GM12874 (cell line): ENCODE results near the gene ATP2C2.

Source experiments
- TF ChIP-seq, protein P1 (sequence below): IDR thresholded peaks from 2 replicates; pipeline ENCODE4 v1.5.1; 2011; ENCODE audit warnings: low read depth, mild to moderate bottlenecking, control low read depth, low read length, moderate library complexity; ENCODE audit not compliant: insufficient read depth

ATP2C2 gene

DNA sequence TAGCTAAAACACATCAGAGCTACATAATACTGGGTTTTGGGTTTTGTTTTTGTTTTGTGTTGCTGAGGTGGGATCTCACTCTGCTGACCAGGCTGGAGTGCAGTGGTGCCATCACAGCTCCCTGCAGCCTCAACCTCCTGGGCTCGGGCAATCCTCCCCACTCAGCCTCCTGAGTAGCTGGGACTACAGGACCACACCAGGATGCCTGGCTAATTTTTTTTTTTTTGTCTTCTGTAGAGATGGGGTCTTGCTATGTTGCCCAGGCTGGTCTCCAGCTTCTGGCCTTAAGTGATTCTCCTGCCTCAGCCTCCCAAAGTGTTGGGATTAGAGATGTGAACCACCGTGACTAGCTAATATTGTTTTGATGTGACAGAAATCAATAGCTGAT, 129.9 kb downstream of the ATP2C2 start:
- TF ChIP-seq, protein P1, sequence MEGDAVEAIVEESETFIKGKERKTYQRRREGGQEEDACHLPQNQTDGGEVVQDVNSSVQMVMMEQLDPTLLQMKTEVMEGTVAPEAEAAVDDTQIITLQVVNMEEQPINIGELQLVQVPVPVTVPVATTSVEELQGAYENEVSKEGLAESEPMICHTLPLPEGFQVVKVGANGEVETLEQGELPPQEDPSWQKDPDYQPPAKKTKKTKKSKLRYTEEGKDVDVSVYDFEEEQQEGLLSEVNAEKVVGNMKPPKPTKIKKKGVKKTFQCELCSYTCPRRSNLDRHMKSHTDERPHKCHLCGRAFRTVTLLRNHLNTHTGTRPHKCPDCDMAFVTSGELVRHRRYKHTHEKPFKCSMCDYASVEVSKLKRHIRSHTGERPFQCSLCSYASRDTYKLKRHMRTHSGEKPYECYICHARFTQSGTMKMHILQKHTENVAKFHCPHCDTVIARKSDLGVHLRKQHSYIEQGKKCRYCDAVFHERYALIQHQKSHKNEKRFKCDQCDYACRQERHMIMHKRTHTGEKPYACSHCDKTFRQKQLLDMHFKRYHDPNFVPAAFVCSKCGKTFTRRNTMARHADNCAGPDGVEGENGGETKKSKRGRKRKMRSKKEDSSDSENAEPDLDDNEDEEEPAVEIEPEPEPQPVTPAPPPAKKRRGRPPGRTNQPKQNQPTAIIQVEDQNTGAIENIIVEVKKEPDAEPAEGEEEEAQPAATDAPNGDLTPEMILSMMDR = no peak

DNA sequence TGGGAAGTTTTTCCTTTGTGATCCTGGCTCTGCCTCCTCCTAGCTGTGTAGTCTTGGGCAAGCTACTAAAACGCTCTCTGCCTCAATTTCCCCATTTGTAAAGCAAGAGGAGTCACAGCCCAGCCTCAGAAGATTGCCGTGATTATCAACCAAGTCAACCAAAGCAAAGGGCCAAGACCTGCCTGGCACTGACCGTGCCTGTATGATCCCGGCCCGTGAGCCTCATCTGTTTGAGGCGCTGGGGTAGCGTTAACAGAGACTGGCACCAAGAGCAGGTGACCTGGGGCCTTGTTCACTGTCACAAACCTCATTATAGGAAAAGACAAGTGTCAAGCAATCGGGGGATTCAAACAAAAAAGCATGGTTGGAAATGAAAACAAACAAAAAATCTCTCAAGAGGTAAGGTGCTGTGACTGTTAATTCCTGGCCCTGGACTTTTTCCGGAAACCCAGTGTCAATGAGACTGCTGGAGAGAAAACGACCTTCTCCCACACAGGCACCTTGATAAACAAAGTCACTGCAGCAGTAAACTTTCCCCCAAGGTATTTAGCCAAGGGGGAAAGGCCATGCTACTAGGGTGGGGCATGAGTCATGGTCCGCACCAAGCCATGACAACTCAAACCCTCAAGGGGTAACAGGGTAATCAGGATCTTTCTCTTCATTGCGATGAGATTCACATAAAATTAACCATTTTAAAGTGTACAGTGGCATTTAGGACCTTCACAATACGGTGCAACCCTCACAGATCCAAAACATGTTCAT, 130.7 kb downstream of the ATP2C2 start:
- TF ChIP-seq, protein P1 = no peak

DNA sequence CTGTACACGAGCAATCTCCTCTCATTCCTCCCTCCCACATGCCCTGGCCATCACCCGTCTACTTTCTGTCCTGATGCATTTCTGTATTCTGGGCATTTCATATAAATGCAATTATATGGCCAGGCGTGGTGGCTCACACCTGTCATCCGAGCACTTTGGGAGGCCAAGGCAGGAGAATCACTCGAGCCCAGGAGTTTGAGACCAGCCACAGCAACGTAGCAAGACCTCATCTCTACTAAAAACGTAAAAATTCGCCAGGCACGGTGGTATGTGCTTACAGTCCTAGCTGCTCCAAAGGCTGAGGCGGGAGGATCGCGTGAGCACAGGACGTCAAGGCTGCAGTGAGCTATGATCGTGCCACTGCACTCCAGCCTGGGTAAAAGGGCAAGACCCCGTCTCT, 131.3 kb downstream of the ATP2C2 start:
- TF ChIP-seq, protein P1 = no peak

DNA sequence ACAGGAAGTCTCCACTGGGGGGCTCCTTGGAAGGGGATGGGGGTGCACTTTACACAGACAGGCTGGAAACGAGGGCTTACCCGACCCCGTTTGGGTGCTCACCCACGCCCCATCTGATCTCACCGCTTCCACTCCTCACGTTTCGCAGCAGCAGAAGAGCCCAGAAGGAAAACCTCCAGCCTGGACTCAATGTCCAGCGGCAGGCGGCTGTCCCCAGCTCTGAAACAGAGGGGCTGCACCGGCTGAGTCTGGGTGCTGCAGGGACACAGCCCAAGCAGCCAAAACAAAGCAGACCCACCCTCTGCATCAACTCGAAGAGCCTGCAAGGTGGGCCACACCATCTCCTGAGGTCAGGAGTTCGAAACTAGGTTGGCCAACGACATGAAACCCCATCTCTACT, 132.2 kb downstream of the ATP2C2 start:
- TF ChIP-seq, protein P1 = no peak

DNA sequence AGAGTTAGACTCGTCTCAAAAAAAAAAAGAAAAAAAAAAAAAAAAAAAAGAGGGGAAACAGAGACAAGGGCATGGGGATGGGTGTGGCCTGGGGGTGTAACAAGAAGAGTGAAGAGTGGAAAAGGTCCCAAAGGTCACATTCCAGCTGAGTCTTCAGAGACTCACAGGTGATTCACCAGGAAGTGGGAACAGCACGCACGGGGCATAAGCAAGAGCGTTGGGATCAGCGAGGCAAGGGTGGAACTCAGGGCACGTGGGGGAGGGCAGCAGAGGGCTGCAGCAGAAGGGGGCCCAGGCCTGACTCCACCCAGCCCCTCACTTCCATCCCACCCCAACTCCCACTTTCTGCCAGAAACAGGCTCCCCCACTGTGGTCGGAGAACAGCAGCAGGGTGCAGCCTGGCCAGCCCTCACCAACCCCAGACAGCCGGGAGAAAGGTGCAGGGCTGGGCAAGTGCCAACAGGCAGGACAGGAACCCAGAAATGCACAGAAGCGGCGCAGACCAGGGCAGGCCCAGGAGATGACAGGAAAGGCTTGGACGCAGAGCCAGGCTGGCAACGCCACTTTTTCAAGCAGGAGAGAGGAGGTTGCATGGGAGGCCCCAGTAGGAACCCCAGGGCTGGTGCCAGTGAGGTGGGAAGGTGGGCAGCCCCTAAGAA, 132.9 kb downstream of the ATP2C2 start:
- TF ChIP-seq, protein P1 = no peak

DNA sequence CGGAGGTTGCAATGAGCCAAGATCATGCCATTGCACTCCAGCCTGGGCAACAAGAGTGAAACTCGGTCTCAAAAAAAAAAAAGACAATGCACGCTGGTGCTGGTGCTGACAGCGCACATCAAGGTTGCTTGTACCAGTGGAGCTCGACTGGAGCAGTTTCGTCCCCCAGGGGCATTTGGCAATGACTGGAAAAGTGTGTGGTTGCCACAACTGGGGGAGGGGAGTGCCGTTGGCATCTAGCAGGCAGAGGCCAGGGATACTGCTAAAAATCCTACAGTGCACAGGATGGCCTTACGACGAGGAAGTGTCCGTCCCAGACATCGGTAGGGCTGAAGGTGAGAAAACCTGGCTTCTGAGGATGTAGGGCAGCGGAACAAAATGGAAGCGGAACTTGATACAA, 133.7 kb downstream of the ATP2C2 start:
- TF ChIP-seq, protein P1 = no peak

DNA sequence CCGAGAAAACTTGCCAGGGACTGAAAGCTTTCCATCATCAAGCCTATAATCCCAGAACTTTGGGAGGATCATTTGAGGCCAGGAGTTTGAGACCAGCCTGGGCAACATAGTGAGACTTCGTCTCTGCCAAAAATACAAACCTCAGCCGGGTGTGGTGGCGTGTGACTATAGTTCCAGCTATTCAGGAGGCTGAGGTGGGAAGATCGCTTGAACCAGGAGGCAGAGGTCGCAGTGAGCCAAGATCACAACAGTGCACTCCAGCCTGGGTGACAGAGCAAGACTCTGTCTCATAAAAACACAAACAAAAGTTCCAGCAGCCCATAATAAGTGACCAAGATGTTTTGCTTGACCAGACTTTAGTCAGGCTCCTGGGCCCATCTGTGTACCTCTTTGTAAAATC, 134.2 kb downstream of the ATP2C2 start:
- TF ChIP-seq, protein P1 = no peak
